Keratinocyte (primary cell): ENCODE data around the gene DCUN1D4. TPM values are rescaled to one million over a fixed set of nuclear protein-coding genes. Genes with fewer than 3 reads are reported as not detected.

Experiments
- DNase-seq: peaks from one replicate; pipeline ENCODE4 v3.0.0-alpha.2; 2011; ENCODE audit warnings: low read depth, missing footprints, low spot score
- FAIRE-seq: peaks from 2 replicates; lab custom pipeline; 2011; peaks lifted over from hg19 to GRCh38; lab: Jason Lieb, UNC
- H2AFZ ChIP-seq: 2 replicates; pipeline ENCODE4 v1.6.0; 2012; ENCODE audit warnings: low read length, control low read depth, inconsistent platforms; ENCODE audit not compliant: control insufficient read depth
- H3K27ac ChIP-seq: 2 replicates; pipeline ENCODE4 v1.5.1; 2011; ENCODE audit warnings: low read length; ENCODE audit not compliant: control insufficient read depth, insufficient read depth
- H3K27me3 ChIP-seq: 3 replicates; pipeline ENCODE4 v1.6.0; 2011; ENCODE audit warnings: low read length; ENCODE audit not compliant: control insufficient read depth, insufficient read depth; ENCODE audit errors: extremely low read depth
- H3K36me3 ChIP-seq, 2 experiments: 2 replicates in 1 of 2; 3 replicates in 1 of 2; pipeline ENCODE4 v1.5.1; 2011; ENCODE audit warnings: low read length in 2 of 2, mild to moderate bottlenecking in 1 of 2; ENCODE audit not compliant: control insufficient read depth in 2 of 2, insufficient read depth in 2 of 2; ENCODE audit errors: extremely low read depth in 1 of 2
- H3K4me1 ChIP-seq: 3 replicates; pipeline ENCODE4 v1.5.1; 2011; ENCODE audit warnings: low read length; ENCODE audit not compliant: control insufficient read depth, insufficient read depth; ENCODE audit errors: extremely low read depth
- H3K4me2 ChIP-seq: 3 replicates; pipeline ENCODE4 v1.6.0; 2011; ENCODE audit warnings: low read depth, low read length; ENCODE audit not compliant: control insufficient read depth, insufficient read depth; ENCODE audit errors: extremely low read depth
- H3K4me3 ChIP-seq, 3 experiments: fragments of 200-600 bp in 1 of 3; sonication (generic) in 1 of 3; 2 replicates in 2 of 3; 3 replicates in 1 of 3; pipeline ENCODE4 v1.5.1; 2011 to 2016; ENCODE audit warnings: low read length in 3 of 3, mild to moderate bottlenecking in 3 of 3, control low read depth in 2 of 3, inconsistent platforms in 1 of 3, low read depth in 1 of 3, mixed read lengths in 1 of 3, mixed run types in 1 of 3, moderate library complexity in 1 of 3; ENCODE audit not compliant: control insufficient read depth in 2 of 3, insufficient read depth in 2 of 3; ENCODE audit errors: extremely low read depth in 1 of 3
- H3K79me2 ChIP-seq: 2 replicates; pipeline ENCODE4 v1.6.0; 2012; ENCODE audit warnings: low read length; ENCODE audit not compliant: control insufficient read depth, insufficient read depth
- H3K9ac ChIP-seq: 3 replicates; pipeline ENCODE4 v1.6.0; 2011; ENCODE audit warnings: low read length; ENCODE audit not compliant: control insufficient read depth, insufficient read depth; ENCODE audit errors: extremely low read depth
- H3K9me1 ChIP-seq: 3 replicates; pipeline ENCODE4 v1.6.0; 2011; ENCODE audit warnings: low read length; ENCODE audit not compliant: control insufficient read depth, insufficient read depth; ENCODE audit errors: extremely low read depth
- H3K9me3 ChIP-seq: 2 replicates; pipeline ENCODE4 v1.5.1; 2012; ENCODE audit warnings: low read depth, low read length; ENCODE audit not compliant: control insufficient read depth
- H4K20me1 ChIP-seq: 3 replicates; pipeline ENCODE4 v1.6.0; 2011; ENCODE audit warnings: low read length; ENCODE audit not compliant: control insufficient read depth, insufficient read depth; ENCODE audit errors: extremely low read depth
- EZH2 ChIP-seq: IDR thresholded peaks from one replicate; pipeline ENCODE4 v1.6.1; 2012; ENCODE audit warnings: inconsistent platforms, mild to moderate bottlenecking, low read length, moderate library complexity
- dilution Hi-C: fragments of 300-500 bp; cut with MboI; formaldehyde crosslinking; loops from one replicate; pipeline ENCODE4 v1.7.0; 2020; ENCODE audit warnings: low sequenced_read_pairs; ENCODE audit not compliant: extremely low pct_ligation_motif_present
- polyA plus RNA-seq, 5 experiments: library from polyadenylated mRNA; depleted of rRNA in 3 of 5; stranded (reverse) in 3 of 5; stranded (forward) in 1 of 5; unstranded in 1 of 5; fragments of >200 nt; gene quantifications; 1 replicate in 1 of 5; 2 replicates in 3 of 5; 3 replicates in 1 of 5; pipeline versions ENCODE4 v1.2.1 to v1.2.3, GENCODE V29; 2011 to 2012; ENCODE audit warnings: missing spikeins in 2 of 5, low read depth in 1 of 5, low replicate concordance in 1 of 5
- TF ChIP-seq, protein P1 (sequence below), 3 experiments: IDR thresholded peaks in 1 of 3; conservative IDR thresholded peaks in 1 of 3; optimal IDR thresholded peaks in 1 of 3; 2 replicates in 2 of 3; 3 replicates in 1 of 3; pipeline versions ENCODE3 to v1.5.1; 2011; ENCODE audit warnings: low read length in 3 of 3, mild to moderate bottlenecking in 3 of 3, moderate library complexity in 2 of 3, control low read depth in 1 of 3, inconsistent platforms in 1 of 3; ENCODE audit not compliant: insufficient read depth in 2 of 3; ENCODE audit errors: extremely low read depth in 1 of 3

The DCUN1D4 gene
- polyA plus RNA-seq, 1 donor (not counting 4 experiments of a cell fraction or from before 2014, with no cell fraction given): 59.9 TPM

DNA sequence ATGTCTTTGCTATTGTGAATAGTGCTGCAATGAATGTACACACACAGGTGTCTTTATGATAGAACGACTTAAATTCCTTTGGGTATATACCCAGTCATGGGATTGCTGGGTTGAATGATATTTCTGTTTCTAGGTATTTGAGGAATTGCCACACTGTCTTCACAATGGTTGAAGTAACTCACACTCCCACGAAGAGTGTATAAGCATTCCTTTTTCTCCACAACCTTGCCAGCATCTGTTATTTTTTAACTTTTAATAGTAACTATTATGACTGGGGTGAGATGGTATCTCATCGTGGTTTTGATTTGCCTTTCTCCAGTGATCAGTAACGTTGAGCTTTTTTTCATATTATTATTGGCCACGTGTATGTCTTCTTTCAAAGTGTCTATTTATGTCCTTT, 17.6 kb upstream of the DCUN1D4 start:
- no peak overlapping the region for H3K27ac ChIP-seq
- FAIRE-seq (no peak), DNase-seq (no peak)
- H3K9me1 ChIP-seq: no peaks in the 10 kb centered on the region
- no peaks in the 10 kb centered on the region for H3K27me3 ChIP-seq
- no peaks in the 10 kb centered on the region for H3K36me3 ChIP-seq
- no peak for TF ChIP-seq EZH2
- TF ChIP-seq, protein P1, sequence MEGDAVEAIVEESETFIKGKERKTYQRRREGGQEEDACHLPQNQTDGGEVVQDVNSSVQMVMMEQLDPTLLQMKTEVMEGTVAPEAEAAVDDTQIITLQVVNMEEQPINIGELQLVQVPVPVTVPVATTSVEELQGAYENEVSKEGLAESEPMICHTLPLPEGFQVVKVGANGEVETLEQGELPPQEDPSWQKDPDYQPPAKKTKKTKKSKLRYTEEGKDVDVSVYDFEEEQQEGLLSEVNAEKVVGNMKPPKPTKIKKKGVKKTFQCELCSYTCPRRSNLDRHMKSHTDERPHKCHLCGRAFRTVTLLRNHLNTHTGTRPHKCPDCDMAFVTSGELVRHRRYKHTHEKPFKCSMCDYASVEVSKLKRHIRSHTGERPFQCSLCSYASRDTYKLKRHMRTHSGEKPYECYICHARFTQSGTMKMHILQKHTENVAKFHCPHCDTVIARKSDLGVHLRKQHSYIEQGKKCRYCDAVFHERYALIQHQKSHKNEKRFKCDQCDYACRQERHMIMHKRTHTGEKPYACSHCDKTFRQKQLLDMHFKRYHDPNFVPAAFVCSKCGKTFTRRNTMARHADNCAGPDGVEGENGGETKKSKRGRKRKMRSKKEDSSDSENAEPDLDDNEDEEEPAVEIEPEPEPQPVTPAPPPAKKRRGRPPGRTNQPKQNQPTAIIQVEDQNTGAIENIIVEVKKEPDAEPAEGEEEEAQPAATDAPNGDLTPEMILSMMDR (optimal IDR thresholded peaks at IDR 0.05 in 1 of 3, IDR thresholded peaks at IDR 0.05 in 1 of 3, conservative IDR thresholded peaks at IDR 0.05 in 1 of 3; ENCODE audit: extremely low read depth in 1 of 3, insufficient read depth in 2 of 3, low read length in 3 of 3): no peak
- no peak overlapping the region for H2AFZ ChIP-seq
- no peaks in the 10 kb centered on the region for H3K9me3 ChIP-seq
- no peaks in the 10 kb centered on the region for H3K4me1 ChIP-seq
- H4K20me1 ChIP-seq: no peaks in the 10 kb centered on the region
- no peak overlapping the region for H3K9ac ChIP-seq
- H3K4me3 ChIP-seq: no peak overlapping the region
- no peak overlapping the region for H3K4me2 ChIP-seq
- dilution Hi-C loops: no loop called here
- H3K79me2 ChIP-seq: no peaks in the 10 kb centered on the region

DNA sequence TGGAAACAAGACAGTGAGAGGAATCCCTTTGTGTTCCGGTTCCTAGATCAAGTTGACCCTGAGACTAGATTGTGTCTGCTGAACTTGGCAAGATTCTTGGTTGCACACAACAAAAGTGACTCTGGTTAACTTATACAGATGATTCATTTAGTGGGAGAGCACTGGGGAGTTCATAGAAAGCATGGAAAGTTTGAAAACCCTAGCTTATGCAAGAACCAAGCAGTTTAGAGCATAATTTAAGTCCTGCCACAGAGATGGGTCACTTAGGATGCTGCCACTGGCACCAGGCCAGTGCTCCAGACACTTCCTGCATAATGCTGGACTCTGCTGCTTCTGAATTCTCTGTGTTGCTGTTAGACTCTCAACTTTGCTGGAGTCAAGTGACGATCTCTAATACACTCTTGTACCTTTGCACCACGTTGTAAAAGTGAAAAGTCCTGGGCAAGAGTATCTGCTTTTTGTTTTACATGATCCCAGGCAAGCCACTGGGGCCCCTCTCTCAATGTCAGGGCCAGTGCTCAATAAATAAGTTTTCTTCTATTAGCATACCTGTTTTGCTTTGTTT, 12.7 kb upstream of the DCUN1D4 start:
- DNase-seq (no peak), FAIRE-seq (no peak)
- no peaks in the 10 kb centered on the region for H3K9me1 ChIP-seq
- no peaks in the 10 kb centered on the region for H3K9me3 ChIP-seq
- no peak overlapping the region for H2AFZ ChIP-seq
- no peak for TF ChIP-seq EZH2
- TF ChIP-seq, protein P1 (optimal IDR thresholded peaks at IDR 0.05 in 1 of 3, IDR thresholded peaks at IDR 0.05 in 1 of 3, conservative IDR thresholded peaks at IDR 0.05 in 1 of 3; ENCODE audit: extremely low read depth in 1 of 3, insufficient read depth in 2 of 3, low read length in 3 of 3): no peak
- no peak overlapping the region for H3K4me3 ChIP-seq
- no peaks in the 10 kb centered on the region for H3K79me2 ChIP-seq
- no peaks in the 10 kb centered on the region for H4K20me1 ChIP-seq
- dilution Hi-C loops: no loop called here
- no peaks in the 10 kb centered on the region for H3K36me3 ChIP-seq
- no peaks in the 10 kb centered on the region for H3K27me3 ChIP-seq
- no peak overlapping the region for H3K27ac ChIP-seq
- no peak overlapping the region for H3K9ac ChIP-seq
- H3K4me1 ChIP-seq: no peaks in the 10 kb centered on the region
- H3K4me2 ChIP-seq: no peak overlapping the region
